Natural killer cell (primary cell): ENCODE data around the gene RASGRP2. TPM values are rescaled to one million over a fixed set of nuclear protein-coding genes. Genes with fewer than 3 reads are reported as not detected.

Experiments used
- ATAC-seq, 3 donors: fragments of 150-1000 bp in 2 of 3; fragments of 200-7000 bp in 1 of 3; cut with Tn5 transposase; 1 replicate in 1 of 3; 2 replicates in 2 of 3; pipeline ENCODE4 v1.10.0; 2021; ENCODE audit warnings: mild to moderate bottlenecking in 2 of 3, moderate library complexity in 2 of 3
- DNase-seq, 2 donors: peaks; one replicate each; pipeline versions ENCODE4 v3.0.0 to v3.0.0-alpha.2; 2013 to 2021; ENCODE audit warnings: mixed read lengths in 1 of 2
- H3K27ac ChIP-seq: one replicate; pipeline ENCODE4 v1.5.1; 2013; ENCODE audit warnings: mild to moderate bottlenecking, low read length
- H3K27me3 ChIP-seq: one replicate; pipeline ENCODE4 v1.6.1; 2013; ENCODE audit warnings: low read length; ENCODE audit not compliant: control insufficient read depth, insufficient read depth
- H3K36me3 ChIP-seq: one replicate; pipeline ENCODE4 v1.6.1; 2013; ENCODE audit warnings: low read length; ENCODE audit not compliant: control insufficient read depth, insufficient read depth
- H3K4me1 ChIP-seq: one replicate; pipeline ENCODE4 v1.6.1; 2013; ENCODE audit warnings: low read length; ENCODE audit not compliant: control insufficient read depth, insufficient read depth
- H3K4me3 ChIP-seq: one replicate; pipeline ENCODE4 v1.5.1; 2013; ENCODE audit warnings: low read length
- H3K9me3 ChIP-seq: one replicate; pipeline ENCODE4 v1.6.1; 2013; ENCODE audit warnings: low read length; ENCODE audit not compliant: control insufficient read depth, insufficient read depth
- H3K27ac Mint-ChIP-seq, 2 donors: one replicate each; pipeline ENCODE4 v1.8.0; 2022; ENCODE audit warnings: mild to moderate bottlenecking in 2 of 2, mixed read lengths in 2 of 2, moderate library complexity in 1 of 2
- H3K27me3 Mint-ChIP-seq, 2 donors: one replicate each; pipeline ENCODE4 v1.8.0; 2022; ENCODE audit warnings: low read depth in 2 of 2, mixed read lengths in 2 of 2
- H3K36me3 Mint-ChIP-seq: one replicate; pipeline ENCODE4 v1.8.0; 2022; ENCODE audit warnings: mixed read lengths
- H3K4me1 Mint-ChIP-seq, 2 donors: one replicate each; pipeline ENCODE4 v1.8.0; 2022; ENCODE audit warnings: mixed read lengths in 2 of 2
- H3K4me3 Mint-ChIP-seq: one replicate; pipeline ENCODE4 v1.8.0; 2022; ENCODE audit warnings: mild to moderate bottlenecking, moderate library complexity, mixed read lengths
- H3K9me3 Mint-ChIP-seq, 2 donors: one replicate each; pipeline ENCODE4 v1.8.0; 2022; ENCODE audit warnings: mixed read lengths in 2 of 2
- CTCF ChIP-seq: fragments of 200-600 bp; IDR thresholded peaks from one replicate; pipeline ENCODE4 v1.8.0; 2022; ENCODE audit warnings: antibody characterized with exemption
- WGBS: methylation state at CpG from one replicate; pipeline ENCODE4 v1.1.7; 2013; ENCODE audit warnings: missing lambda C conversion rate; ENCODE audit not compliant: insufficient coverage; 5-methylcytosine and 5-hydroxymethylcytosine counted together
- intact Hi-C: fragments of 100-400 bp; cut with micrococcal nuclease; formaldehyde crosslinking; loops from one replicate; pipeline ENCODE4 v1.14.2; 2022
- total RNA-seq, 4 donors: library from RNA; stranded (reverse); fragments of 120-200 nt in 1 of 4; gene quantifications; one replicate each; pipeline versions ENCODE4 v1.2.3 to v1.2.4, GENCODE V29; 2013 to 2022

Gene RASGRP2
- total RNA-seq, 3 donors from 2014 or later (not counting 1 experiment from before 2014, with no cell fraction given) = 371 to 417 (median 394) TPM

DNA sequence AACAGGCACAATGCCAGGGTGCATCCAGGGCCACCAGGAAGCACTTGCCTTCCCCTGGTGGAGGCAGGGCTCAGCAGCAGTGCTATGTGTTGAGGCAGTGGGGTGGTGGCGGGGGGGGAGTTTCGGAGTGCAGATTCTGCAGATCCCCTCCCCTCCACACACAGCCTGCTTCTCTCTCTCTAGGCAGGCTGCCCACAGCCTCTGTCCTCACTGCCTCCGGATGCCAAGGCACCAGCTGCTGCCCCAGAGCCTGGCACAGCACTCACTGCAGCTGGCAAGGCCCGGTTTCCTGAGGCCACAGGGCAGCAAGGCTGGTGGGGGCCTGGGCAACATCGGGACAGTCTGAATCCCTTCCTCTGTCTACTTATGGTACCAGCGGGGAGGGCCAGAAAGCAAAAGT, 56.7 kb downstream of the RASGRP2 start:
- Histone ChIP-seq H3K36me3 (no peaks in the 10 kb centered on the region), H3K4me3 (no peak overlapping the region), H3K9me3 (no peaks in the 10 kb centered on the region), H3K27me3 (no peaks in the 10 kb centered on the region), H3K4me1 (peaks cover 12% of the 10 kb centered on the region), H3K27ac (no peak overlapping the region)
- WGBS = 19% methylated on average over 4 of the region's 6 CpGs
- no peaks in the 10 kb centered on the region for H3K36me3 Mint-ChIP-seq
- H3K27me3 Mint-ChIP-seq = peaks cover 13 to 23% of the 10 kb centered on the region in 2 donors
- DNase-seq = no peak
- ATAC-seq = no peak
- no peak overlapping the region for H3K27ac Mint-ChIP-seq
- H3K4me1 Mint-ChIP-seq = peaks cover 11 to 19% of the 10 kb centered on the region in 2 donors
- H3K4me3 Mint-ChIP-seq = no peak overlapping the region
- TF ChIP-seq CTCF = no peak
- no peaks in the 10 kb centered on the region for H3K9me3 Mint-ChIP-seq
- intact Hi-C loops = no loop called here

- 81% methylated on average over 8 of the region's 9 CpGs for WGBS
- Histone ChIP-seq H3K27ac (no peak overlapping the region), H3K4me3 (no peak overlapping the region), H3K4me1 (peaks cover 12% of the 10 kb centered on the region), H3K36me3 (no peaks in the 10 kb centered on the region), H3K9me3 (no peaks in the 10 kb centered on the region), H3K27me3 (no peaks in the 10 kb centered on the region)
- ATAC-seq = no peak
- Mint-ChIP-seq H3K27me3 (peaks cover 11 to 17% of the 10 kb centered on the region in 2 donors), H3K4me1 (peaks cover 11 to 18% of the 10 kb centered on the region in 2 donors), H3K36me3 (no peaks in the 10 kb centered on the region), H3K4me3 (no peak overlapping the region), H3K27ac (no peak overlapping the region), H3K9me3 (no peaks in the 10 kb centered on the region)
- no peak for DNase-seq
- no peak for TF ChIP-seq CTCF
- intact Hi-C loops = no loop called here
These were observed 57.3 kb downstream of the RASGRP2 start for GRCh38 chr11:64686466-64687170.

GRCh38 chr11:64685536-64685935, 58.4 kb downstream of the RASGRP2 start:
- Mint-ChIP-seq H3K4me3 (no peak overlapping the region), H3K27me3 (peaks cover 7 to 9% of the 10 kb centered on the region in 2 donors), H3K4me1 (peaks cover 11 to 18% of the 10 kb centered on the region in 2 donors), H3K36me3 (no peaks in the 10 kb centered on the region), H3K27ac (no peak overlapping the region), H3K9me3 (no peaks in the 10 kb centered on the region)
- WGBS = 93% methylated on average over 18 of the region's 18 CpGs
- no peak overlapping the region for H3K27ac ChIP-seq
- no peaks in the 10 kb centered on the region for H3K9me3 ChIP-seq
- no peaks in the 10 kb centered on the region for H3K36me3 ChIP-seq
- DNase-seq = no peak
- no peaks in the 10 kb centered on the region for H3K27me3 ChIP-seq
- no peak overlapping the region for H3K4me3 ChIP-seq
- ATAC-seq = no peak
- intact Hi-C loops = no loop called here
- peaks cover 12% of the 10 kb centered on the region for H3K4me1 ChIP-seq
- TF ChIP-seq CTCF = no peak

- H3K27me3 ChIP-seq = no peaks in the 10 kb centered on the region
- 86% methylated on average over 8 of the region's 8 CpGs for WGBS
- no peaks in the 10 kb centered on the region for H3K36me3 ChIP-seq
- no peak overlapping the region for H3K4me3 Mint-ChIP-seq
- ATAC-seq (no peak), DNase-seq (no peak)
- H3K4me3 ChIP-seq = no peak overlapping the region
- TF ChIP-seq CTCF = no peak
- peaks cover 11 to 18% of the 10 kb centered on the region in 2 donors for H3K4me1 Mint-ChIP-seq
- peaks cover 7 to 9% of the 10 kb centered on the region in 2 donors for H3K27me3 Mint-ChIP-seq
- no peaks in the 10 kb centered on the region for H3K9me3 ChIP-seq
- intact Hi-C loops = no loop called here
- peaks cover 12% of the 10 kb centered on the region for H3K4me1 ChIP-seq
- H3K9me3 Mint-ChIP-seq = no peaks in the 10 kb centered on the region
- no peaks in the 10 kb centered on the region for H3K36me3 Mint-ChIP-seq
- no peak overlapping the region for H3K27ac Mint-ChIP-seq
- H3K27ac ChIP-seq = no peak overlapping the region
These were observed 59.6 kb downstream of the RASGRP2 start for GRCh38 chr11:64684357-64684756.
